DOHH2 (cell line): ENCODE data around the gene SAMD5.

ENCODE experiments used
- H3F3A ChIP-seq: fragments of 200-600 bp; sonication (generic), shearing (Covaris generic); 2 replicates; pipeline ENCODE4 v1.6.0; 2016; ENCODE audit warnings: antibody characterized with exemption, mild to moderate bottlenecking; ENCODE audit not compliant: control insufficient read depth, insufficient read depth
- H3K27ac ChIP-seq: fragments of 200-600 bp; sonication (generic); 2 replicates; pipeline ENCODE4 v1.5.1; 2014; ENCODE audit warnings: low read depth, mild to moderate bottlenecking, low read length, moderate library complexity
- H3K27me3 ChIP-seq: fragments of 200-600 bp; sonication (generic); 2 replicates; pipeline ENCODE4 v1.6.1; 2014; ENCODE audit warnings: mild to moderate bottlenecking, low read length, mixed read lengths; ENCODE audit not compliant: control insufficient read depth
- H3K36me3 ChIP-seq: fragments of 200-600 bp; sonication (generic); 2 replicates; pipeline ENCODE4 v1.6.1; 2014; ENCODE audit warnings: mild to moderate bottlenecking, low read length, moderate library complexity, mixed read lengths; ENCODE audit not compliant: control insufficient read depth
- H3K4me1 ChIP-seq: fragments of 200-600 bp; sonication (generic); 2 replicates; pipeline ENCODE4 v1.6.1; 2014; ENCODE audit warnings: mild to moderate bottlenecking, low read length, mixed read lengths; ENCODE audit not compliant: control insufficient read depth
- H3K4me2 ChIP-seq: fragments of 200-600 bp; sonication (generic); 2 replicates; pipeline ENCODE4 v1.6.0; 2014; ENCODE audit warnings: mild to moderate bottlenecking, low read length, moderate library complexity
- H3K4me3 ChIP-seq: fragments of 200-600 bp; sonication (generic); 2 replicates; pipeline ENCODE4 v1.5.1; 2014; ENCODE audit warnings: mild to moderate bottlenecking, low read length, mixed read lengths
- H3K79me2 ChIP-seq: fragments of 200-600 bp; sonication (generic); 2 replicates; pipeline ENCODE4 v1.6.1; 2014; ENCODE audit warnings: mild to moderate bottlenecking, low read length, mixed read lengths; ENCODE audit not compliant: control insufficient read depth
- H3K9me2 ChIP-seq: fragments of 200-600 bp; sonication (generic); replicated peaks from 2 replicates; pipeline ENCODE4 v1.6.1; 2014; ENCODE audit warnings: mild to moderate bottlenecking, low read length, mixed read lengths; ENCODE audit not compliant: control insufficient read depth
- H3K9me3 ChIP-seq: fragments of 200-600 bp; sonication (generic); 2 replicates; pipeline ENCODE4 v1.6.1; 2014; ENCODE audit warnings: antibody characterized with exemption, low read length, mixed read lengths; ENCODE audit not compliant: control insufficient read depth, insufficient read depth
- H4K20me1 ChIP-seq: fragments of 200-600 bp; sonication (generic); 2 replicates; pipeline ENCODE4 v1.6.0; 2014; ENCODE audit warnings: low read depth, mild to moderate bottlenecking, antibody characterized with exemption, low read length, moderate library complexity; ENCODE audit not compliant: control insufficient read depth, insufficient read depth
- EZH2phosphoT487 ChIP-seq: fragments of 200-600 bp; sonication (generic); IDR thresholded peaks from 2 replicates; pipeline ENCODE4 v1.6.1; 2017; ENCODE audit warnings: borderline replicate concordance, mild to moderate bottlenecking, antibody characterized with exemption, low read length, moderate library complexity, mixed read lengths
- TF ChIP-seq, protein P1 (sequence below): fragments of 200-600 bp; sonication (generic); IDR thresholded peaks from one replicate; pipeline ENCODE4 v1.5.1; 2014; ENCODE audit warnings: antibody characterized with exemption, mild to moderate bottlenecking, low read depth, low read length; ENCODE audit not compliant: poor library complexity, severe bottlenecking

SAMD5 gene

DNA sequence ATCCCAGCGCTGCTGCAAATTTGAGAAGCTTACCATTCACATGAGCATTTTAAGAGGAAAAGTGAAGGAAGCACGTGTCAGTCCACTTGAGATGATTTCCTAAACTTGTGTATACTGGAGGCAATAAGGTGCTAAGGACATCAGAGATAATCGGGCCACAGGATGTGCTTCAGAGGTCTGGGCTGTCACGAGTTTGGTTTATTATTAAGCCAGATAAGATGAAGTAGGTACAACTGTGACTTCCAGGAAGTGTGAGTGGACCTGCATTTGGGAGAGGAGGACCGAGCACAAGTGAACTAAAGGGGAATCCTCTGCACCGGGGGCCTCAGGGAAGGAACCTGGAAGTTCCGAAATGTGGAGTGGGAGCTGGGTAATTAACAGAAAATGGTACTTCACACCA is 1.4 kb downstream of the SAMD5 start:
- H3K9me3 ChIP-seq = no peaks in the 10 kb centered on the region
- peaks cover 19% of the 10 kb centered on the region for H3K27me3 ChIP-seq
- H3K79me2 ChIP-seq = no peaks in the 10 kb centered on the region
- no peaks in the 10 kb centered on the region for H3K9me2 ChIP-seq
- no peaks in the 10 kb centered on the region for H3K36me3 ChIP-seq
- no peak for TF ChIP-seq EZH2phosphoT487
- TF ChIP-seq, protein P1, sequence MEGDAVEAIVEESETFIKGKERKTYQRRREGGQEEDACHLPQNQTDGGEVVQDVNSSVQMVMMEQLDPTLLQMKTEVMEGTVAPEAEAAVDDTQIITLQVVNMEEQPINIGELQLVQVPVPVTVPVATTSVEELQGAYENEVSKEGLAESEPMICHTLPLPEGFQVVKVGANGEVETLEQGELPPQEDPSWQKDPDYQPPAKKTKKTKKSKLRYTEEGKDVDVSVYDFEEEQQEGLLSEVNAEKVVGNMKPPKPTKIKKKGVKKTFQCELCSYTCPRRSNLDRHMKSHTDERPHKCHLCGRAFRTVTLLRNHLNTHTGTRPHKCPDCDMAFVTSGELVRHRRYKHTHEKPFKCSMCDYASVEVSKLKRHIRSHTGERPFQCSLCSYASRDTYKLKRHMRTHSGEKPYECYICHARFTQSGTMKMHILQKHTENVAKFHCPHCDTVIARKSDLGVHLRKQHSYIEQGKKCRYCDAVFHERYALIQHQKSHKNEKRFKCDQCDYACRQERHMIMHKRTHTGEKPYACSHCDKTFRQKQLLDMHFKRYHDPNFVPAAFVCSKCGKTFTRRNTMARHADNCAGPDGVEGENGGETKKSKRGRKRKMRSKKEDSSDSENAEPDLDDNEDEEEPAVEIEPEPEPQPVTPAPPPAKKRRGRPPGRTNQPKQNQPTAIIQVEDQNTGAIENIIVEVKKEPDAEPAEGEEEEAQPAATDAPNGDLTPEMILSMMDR = no peak
- H3F3A ChIP-seq = no peaks in the 10 kb centered on the region
- H4K20me1 ChIP-seq = no peaks in the 10 kb centered on the region
- no peak overlapping the region for H3K4me2 ChIP-seq
- no peaks in the 10 kb centered on the region for H3K4me1 ChIP-seq
- H3K27ac ChIP-seq = no peak overlapping the region
- no peak overlapping the region for H3K4me3 ChIP-seq

DNA sequence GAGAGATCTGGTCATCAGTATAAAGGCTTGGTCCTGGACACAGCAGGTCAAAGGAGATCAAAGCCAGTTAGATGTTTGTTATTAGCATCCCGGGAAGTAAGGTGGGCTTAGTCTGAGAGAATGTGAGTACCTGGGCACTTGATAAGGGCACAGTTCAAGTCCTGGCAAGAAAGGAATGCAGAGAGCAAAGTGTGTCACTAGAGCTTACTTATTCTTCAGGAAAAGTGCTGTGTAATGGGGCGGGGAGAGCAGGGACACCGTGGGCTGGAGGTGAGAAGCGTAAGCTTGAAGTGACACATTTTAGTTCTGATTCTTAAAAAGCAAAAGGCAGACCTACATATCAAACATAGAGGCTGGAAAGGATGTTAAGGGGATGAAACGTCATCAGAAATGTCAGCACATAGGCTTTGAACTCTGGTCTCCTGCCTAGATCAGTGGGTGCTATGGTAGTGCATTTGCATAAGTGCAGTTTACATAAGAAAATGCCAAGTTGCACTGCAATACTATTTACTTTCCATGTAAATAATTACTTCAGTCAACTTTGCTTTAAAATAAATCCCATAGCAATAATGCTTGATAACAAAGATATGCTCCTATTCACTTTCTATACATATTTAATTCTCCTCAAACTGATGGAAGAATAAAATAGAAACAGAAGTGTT is 2.6 kb downstream of the SAMD5 start:
- Histone ChIP-seq H3K4me1 (no peaks in the 10 kb centered on the region), H3K4me2 (no peak overlapping the region), H3K4me3 (no peak overlapping the region), H4K20me1 (no peaks in the 10 kb centered on the region), H3K79me2 (no peaks in the 10 kb centered on the region), H3K27me3 (peaks cover 19% of the 10 kb centered on the region), H3K36me3 (no peaks in the 10 kb centered on the region), H3F3A (no peaks in the 10 kb centered on the region), H3K27ac (no peak overlapping the region), H3K9me3 (no peaks in the 10 kb centered on the region), H3K9me2 (no peaks in the 10 kb centered on the region)
- no peak for TF ChIP-seq EZH2phosphoT487
- TF ChIP-seq, protein P1 = no peak

DNA sequence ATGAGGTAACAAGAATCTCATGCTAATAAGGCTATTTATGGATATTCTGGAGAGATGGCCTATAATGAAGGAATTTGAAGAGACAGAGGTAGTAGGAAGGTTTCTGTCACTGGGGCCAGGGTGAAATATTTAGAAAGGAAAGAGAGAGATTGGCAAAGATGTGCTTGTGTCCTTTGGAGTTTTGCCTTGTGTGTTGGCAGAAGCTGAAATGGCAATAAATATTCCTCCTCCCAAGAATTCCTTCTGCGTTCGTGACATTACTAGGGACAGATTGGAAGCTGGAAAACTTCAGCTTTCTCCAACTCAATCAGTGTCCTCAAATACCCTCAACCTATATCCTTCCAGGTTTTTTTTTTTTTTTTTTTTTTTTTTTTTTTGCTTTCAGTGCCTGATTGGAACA is 6.3 kb downstream of the SAMD5 start:
- no peaks in the 10 kb centered on the region for H3K9me2 ChIP-seq
- no peaks in the 10 kb centered on the region for H3K27me3 ChIP-seq
- H3K4me1 ChIP-seq = no peaks in the 10 kb centered on the region
- TF ChIP-seq EZH2phosphoT487 = no peak
- TF ChIP-seq, protein P1 = no peak
- no peak overlapping the region for H3K27ac ChIP-seq
- no peaks in the 10 kb centered on the region for H3K79me2 ChIP-seq
- H3K4me3 ChIP-seq = no peak overlapping the region
- H3K36me3 ChIP-seq = no peaks in the 10 kb centered on the region
- H3F3A ChIP-seq = no peaks in the 10 kb centered on the region
- H4K20me1 ChIP-seq = no peaks in the 10 kb centered on the region
- H3K9me3 ChIP-seq = no peaks in the 10 kb centered on the region
- H3K4me2 ChIP-seq = no peak overlapping the region
